ENCODE measurements around the gene RAB6A.
"Not testable (repeated sequence)": the region's sequence is repeated elsewhere in the genome, so short reads cannot be mapped to it uniquely, and the experiment has no call there.

The RAB6A gene

GRCh38 chr11:73760679-73761402 lies at the start of gene RAB6A:
RAB6A (minus strand) TSS chr11:73761074; CDS start chr11:73760635, 439 bp downstream.
- peak; percentile 100 for DNase-seq

DNA sequence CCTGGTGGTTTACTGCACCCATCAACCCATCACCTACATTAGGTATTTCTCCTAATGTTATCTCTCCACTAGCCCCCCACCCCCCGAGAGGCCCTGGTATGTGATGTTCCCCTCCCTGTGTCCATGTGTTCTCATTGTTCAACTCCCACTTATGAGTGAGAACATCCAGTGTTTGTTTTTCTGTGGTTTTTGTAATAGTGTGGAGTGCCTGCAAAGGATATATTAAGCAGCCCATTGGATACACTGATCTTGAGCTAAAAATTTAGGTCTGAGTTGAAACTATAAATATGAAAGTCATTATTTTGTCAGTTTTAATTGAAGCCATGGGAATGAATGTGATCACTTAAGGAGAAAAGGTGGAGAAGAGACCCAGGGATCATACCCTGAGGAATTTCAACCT lies 49.8 kb upstream of the RAB6A start:
- no peak for DNase-seq

- DNase-seq: no peak
Measured at GRCh38 chr11:73808052-73808451, 47.2 kb upstream of the RAB6A start.

- no peak for DNase-seq
Measured at GRCh38 chr11:73804712-73805111, 43.8 kb upstream of the RAB6A start.

- DNase-seq: no peak
Measured at GRCh38 chr11:73801136-73801535, 40.3 kb upstream of the RAB6A start.

GRCh38 chr11:73800276-73800806 lies 39.5 kb upstream of the RAB6A start:
- no peak for DNase-seq

DNA sequence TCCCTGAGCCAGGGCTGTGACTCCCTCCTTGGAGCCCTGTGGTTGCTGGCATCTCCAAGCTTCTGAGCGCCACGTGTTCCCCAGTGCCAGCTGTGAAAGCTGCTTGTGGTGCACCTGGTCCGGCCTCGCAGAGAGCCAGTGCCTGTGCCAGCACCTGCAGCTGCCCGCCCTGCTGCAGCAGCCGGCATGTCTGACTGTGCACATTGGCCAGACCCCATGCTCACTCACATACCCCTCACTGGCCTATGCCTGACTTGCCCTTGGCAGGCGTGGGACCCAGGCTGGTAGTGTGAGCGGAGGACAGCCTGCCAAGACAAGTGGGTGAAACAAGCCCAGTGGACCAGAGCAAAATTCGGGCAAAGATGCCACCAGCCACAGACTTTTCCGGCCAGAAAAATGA lies 36.6 kb upstream of the RAB6A start:
- peak; percentile 58 for DNase-seq

GRCh38 chr11:73795925-73796632 lies 35.2 kb upstream of the RAB6A start:
- peak; percentile 30 for DNase-seq

DNA sequence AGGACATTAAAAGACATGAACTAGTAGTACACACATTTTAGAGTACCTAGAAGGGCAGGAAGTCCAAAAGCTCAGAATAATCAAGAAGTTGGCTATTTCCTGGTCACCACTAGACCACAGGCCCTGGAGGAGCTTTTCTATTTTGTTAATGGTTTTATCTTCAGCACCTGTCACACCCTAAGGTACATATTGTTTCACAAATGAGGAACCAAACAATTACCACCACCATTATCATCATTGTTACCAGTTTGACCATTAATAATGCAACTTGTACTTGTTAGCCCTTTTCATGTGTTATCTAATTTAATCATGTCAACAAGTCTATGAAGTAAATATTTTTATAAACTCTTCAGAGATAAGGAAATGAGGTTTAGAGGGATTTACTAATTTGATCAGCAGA lies 31.7 kb upstream of the RAB6A start:
- no peak for DNase-seq

DNA sequence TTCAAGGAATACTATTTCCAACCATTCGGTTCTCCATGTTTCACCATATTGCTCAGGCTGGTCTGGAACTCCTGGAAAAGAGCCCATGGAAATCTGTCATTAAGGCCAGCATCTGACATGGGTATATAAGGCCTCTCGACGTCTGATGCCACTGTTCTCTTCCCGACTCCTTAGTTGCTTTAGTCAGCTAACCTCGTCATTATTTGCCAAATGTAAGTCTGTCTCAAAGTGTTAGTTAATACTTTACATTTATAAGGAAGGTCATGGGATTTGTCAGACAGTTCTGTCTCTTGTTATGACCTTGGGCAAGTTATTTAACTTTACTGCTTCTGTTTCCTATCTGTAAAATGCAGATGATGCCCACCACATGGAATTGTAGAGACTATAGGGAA lies 28.4 kb upstream of the RAB6A start:
- DNase-seq: no peak

- peak; percentile 95 for DNase-seq
Measured at GRCh38 chr11:73787643-73788558, 27.0 kb upstream of the RAB6A start, which contains the start of gene MRPL48. MRPL48 (plus strand) TSS chr11:73787874; CDS start chr11:73787972, 98 bp downstream.

DNA sequence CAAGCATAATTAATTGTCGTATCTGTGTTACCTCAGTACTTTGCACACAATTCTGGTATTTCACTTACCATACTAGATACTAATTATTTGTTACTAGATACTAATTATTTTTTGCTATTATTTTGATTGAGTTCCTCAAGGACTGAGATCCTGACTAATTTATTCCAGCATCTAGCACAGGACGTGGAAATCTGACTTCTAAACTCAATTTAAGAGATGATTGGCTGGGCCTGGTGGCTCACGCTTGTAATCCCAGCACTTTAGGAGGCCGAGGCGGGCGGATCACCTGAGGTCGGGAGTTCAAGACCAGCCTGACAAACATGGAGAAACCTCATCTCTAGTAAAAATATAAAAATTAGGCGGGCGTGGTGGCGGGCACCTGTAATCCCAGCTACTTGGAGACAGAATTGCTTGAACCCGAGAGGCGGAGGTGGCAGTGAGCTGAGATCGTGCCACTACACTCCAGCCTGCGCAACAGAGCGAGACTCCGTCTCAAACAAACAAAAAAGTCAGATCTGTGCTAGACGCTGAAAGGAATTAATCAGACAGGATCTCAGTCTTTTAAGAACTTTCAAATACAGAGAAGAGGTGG lies 26.3 kb upstream of the RAB6A start:
- no peak for DNase-seq

- not testable (repeated sequence) for DNase-seq
Measured at GRCh38 chr11:73785467-73785866, 24.6 kb upstream of the RAB6A start.

DNA sequence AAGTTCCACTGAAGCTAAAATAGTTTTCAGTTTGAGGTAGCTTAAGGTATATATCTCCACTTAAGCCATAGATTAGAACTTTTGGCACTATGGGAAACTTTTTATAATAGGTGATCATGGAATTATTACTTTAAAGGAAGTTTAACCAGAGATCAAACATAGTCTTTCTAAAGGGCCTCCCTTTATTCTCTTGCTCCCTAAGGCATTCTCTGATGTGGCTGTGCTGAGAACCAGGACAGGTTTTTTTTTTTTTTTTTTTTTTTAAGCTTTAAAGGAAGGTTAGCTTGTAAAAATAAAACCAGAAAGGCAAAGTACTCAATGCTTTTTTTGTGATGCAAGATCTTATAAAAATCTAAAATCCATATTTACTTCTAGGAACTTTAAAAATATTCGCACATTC lies 23.9 kb upstream of the RAB6A start:
- DNase-seq: no peak

DNA sequence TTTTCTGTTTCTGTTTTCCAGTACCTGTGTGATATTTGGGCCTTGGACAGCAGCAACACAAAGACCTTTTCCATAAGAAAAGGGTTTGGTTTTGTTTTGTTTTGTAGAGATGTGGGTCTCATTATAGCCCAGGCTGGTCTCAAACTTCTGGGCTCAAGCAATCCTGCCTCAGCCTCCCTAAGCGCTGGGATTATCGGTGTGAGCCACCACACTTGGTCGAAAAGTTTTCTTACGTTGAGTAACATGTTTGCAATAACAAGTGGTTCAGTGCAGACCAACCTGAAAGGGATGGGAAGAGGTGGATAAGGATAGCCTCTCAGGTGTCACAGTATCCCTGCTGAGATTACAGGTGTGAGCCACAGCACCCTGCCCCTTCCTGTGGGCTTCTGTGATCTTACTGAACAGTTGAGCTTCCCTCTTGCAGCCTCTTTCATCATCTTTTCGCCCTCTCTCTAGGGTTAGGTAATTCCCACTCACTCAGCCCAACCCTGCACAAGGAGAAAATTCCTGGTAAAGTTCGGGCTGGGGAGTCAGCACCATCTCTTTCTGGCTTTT lies 23.3 kb upstream of the RAB6A start:
- DNase-seq: no peak

GRCh38 chr11:73783483-73784020 lies 22.7 kb upstream of the RAB6A start:
- DNase-seq: no peak

DNA sequence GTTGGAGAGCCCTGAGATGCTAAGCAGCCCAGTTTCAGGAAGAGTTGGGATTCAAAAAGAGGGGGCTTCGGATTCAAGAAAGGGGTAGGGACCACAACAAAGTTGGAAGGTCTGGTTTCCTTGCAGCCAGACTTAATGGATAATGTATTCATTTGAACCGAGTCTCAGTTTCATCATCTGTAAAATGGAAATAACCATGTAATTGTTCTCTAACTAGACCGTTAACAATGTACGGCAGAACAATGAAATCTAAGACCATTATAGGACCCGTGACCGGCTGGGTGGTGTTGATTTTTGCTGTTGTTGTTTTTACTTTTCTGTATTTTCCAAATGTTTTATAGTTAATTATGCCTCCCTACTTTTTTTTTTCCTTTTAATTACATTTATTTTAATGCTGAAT lies 20.4 kb upstream of the RAB6A start:
- no peak for DNase-seq

DNA sequence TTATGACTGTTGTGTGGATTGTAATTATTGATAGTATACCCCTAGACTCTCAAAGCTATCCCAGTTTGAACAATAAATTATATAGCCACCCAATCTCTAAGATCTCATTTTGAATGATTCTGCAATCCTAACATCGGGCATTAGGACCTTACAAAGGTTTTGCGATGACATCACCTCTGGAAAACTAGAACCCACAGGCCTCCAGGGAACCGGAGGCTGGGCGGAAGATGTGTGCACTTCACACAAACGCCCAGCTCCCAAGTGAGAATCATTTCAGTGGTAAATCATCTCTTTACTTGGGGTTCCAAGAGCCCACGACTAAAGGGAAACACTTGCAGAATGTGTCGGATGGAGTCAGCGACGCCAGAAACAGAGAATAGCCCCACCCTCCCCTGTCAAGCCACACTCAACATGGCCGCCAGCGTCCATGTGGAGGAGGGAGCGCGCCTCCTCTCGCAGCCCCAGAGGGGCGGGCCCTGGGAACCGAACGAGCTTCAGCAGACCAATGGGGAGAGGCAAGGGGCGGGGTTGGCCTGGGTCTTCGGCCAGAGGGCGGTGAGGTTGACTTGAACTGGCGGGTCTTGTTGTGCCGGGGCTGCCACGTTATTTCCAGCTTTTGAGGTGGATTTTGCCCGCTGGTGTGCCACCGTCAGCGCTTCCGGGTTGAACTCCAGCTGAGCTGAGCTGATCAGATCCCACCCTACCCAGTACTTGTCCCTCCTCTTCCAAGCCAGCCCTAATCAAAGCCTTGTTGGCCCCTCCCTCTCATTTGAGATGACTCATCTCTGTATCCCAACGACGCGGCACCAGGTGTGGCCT lies 18.4 kb upstream of the RAB6A start:
- peak; percentile 99 for DNase-seq

DNA sequence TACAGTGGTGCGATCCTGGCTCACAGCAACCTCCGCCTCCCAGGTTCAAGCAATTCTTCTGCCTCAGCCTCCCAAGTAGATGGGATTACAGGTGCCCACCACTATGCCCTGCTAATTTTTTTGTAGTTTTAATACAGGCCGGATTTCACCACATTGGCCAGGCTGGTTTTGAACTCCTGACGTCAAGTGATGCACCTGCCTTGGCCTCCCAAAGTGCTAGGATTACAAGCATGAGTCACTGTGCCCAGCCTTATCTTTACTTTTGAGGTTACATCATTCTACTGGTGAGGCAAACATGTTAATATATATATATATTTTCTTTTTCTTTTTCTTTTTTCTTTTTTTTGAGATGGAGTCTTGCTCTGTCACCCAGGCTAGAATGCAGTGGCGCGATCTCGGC lies 9.9 kb upstream of the RAB6A start:
- DNase-seq: not testable (repeated sequence)

- DNase-seq: no peak
Measured at GRCh38 chr11:73766763-73767162, 5.9 kb upstream of the RAB6A start.

DNA sequence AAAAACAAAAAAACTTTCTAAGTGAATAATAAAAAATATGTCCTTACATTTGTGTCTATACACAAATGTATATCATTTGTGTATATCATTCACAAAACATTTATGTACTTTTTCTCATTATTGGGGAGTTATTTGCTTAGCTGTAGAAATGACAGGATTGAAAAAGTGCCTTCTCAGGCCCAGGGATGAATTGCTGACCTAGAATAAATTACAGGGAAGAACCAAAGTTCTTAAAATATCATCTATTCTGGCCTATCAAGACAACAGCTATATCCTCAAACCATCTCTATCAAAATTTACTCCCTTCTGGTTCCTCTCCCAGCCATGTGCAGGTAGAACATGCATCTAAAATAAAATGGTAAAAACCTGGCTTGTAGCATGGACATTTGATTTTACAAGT lies 1.9 kb upstream of the RAB6A start:
- DNase-seq: no peak

All from femur (tissue), 1 donor.